ENCODE data around the gene DENND1A. TPM values are rescaled to one million over a fixed set of nuclear protein-coding genes. Genes with fewer than 3 reads are reported as not detected.
"Not testable (repeated sequence)": the region's sequence is repeated elsewhere in the genome, so short reads cannot be mapped to it uniquely, and the experiment has no call there.

DENND1A gene
- total RNA-seq, 1 donor, result 56.8 TPM

- no peak for DNase-seq (ENCODE audit: low read depth in 2 of 3, low spot score in 2 of 3)
Measured at GRCh38 chr9:123453076-123453667, 476.8 kb downstream of the DENND1A start.

- DNase-seq (ENCODE audit: low read depth in 2 of 3, low spot score in 2 of 3), result no peak
Measured at GRCh38 chr9:123450996-123451395, 478.9 kb downstream of the DENND1A start.

- DNase-seq (ENCODE audit: low read depth in 2 of 3, low spot score in 2 of 3), result no peak
Measured at GRCh38 chr9:123450098-123450770, 479.7 kb downstream of the DENND1A start.

- DNase-seq (ENCODE audit: low read depth in 2 of 3, low spot score in 2 of 3), result no peak
Measured at GRCh38 chr9:123447934-123448646, 481.8 kb downstream of the DENND1A start.

- DNase-seq (ENCODE audit: low read depth in 2 of 3, low spot score in 2 of 3), result no peak
Measured at GRCh38 chr9:123445981-123446610, 483.8 kb downstream of the DENND1A start.

GRCh38 chr9:123445116-123445515 lies 484.8 kb downstream of the DENND1A start:
- DNase-seq (ENCODE audit: low read depth in 2 of 3, low spot score in 2 of 3), result no peak

GRCh38 chr9:123441769-123442168 lies 488.2 kb downstream of the DENND1A start:
- DNase-seq (ENCODE audit: low read depth in 2 of 3, low spot score in 2 of 3), result no peak

GRCh38 chr9:123440256-123440655 lies 489.7 kb downstream of the DENND1A start:
- DNase-seq (ENCODE audit: low read depth in 2 of 3, low spot score in 2 of 3), result no peak

GRCh38 chr9:123438821-123439220 lies 491.1 kb downstream of the DENND1A start:
- no peak for DNase-seq (ENCODE audit: low read depth in 2 of 3, low spot score in 2 of 3)

- DNase-seq (ENCODE audit: low read depth in 2 of 3, low spot score in 2 of 3), result peak in 1 of 3 donors; percentile 4
Measured at GRCh38 chr9:123438321-123438720, 491.6 kb downstream of the DENND1A start.

- no peak for DNase-seq (ENCODE audit: low read depth in 2 of 3, low spot score in 2 of 3)
Measured at GRCh38 chr9:123437201-123437600, 492.7 kb downstream of the DENND1A start.

GRCh38 chr9:123435471-123435870 lies 494.5 kb downstream of the DENND1A start:
- no peak for DNase-seq (ENCODE audit: low read depth in 2 of 3, low spot score in 2 of 3)

- DNase-seq (ENCODE audit: low read depth in 2 of 3, low spot score in 2 of 3), result no peak
Measured at GRCh38 chr9:123434619-123435240, 495.2 kb downstream of the DENND1A start.

GRCh38 chr9:123432331-123433236 lies 497.3 kb downstream of the DENND1A start:
- no peak for DNase-seq (ENCODE audit: low read depth in 2 of 3, low spot score in 2 of 3)

GRCh38 chr9:123431581-123431980 lies 498.3 kb downstream of the DENND1A start:
- DNase-seq (ENCODE audit: low read depth in 2 of 3, low spot score in 2 of 3), result no peak

- DNase-seq (ENCODE audit: low read depth in 2 of 3, low spot score in 2 of 3), result not testable (repeated sequence)
Measured at GRCh38 chr9:123428450-123428849, 501.5 kb downstream of the DENND1A start.

GRCh38 chr9:123426406-123426805 lies 503.5 kb downstream of the DENND1A start:
- no peak for DNase-seq (ENCODE audit: low read depth in 2 of 3, low spot score in 2 of 3)

- no peak for DNase-seq (ENCODE audit: low read depth in 2 of 3, low spot score in 2 of 3)
Measured at GRCh38 chr9:123425836-123426365, 504.0 kb downstream of the DENND1A start.

- no peak for DNase-seq (ENCODE audit: low read depth in 2 of 3, low spot score in 2 of 3)
Measured at GRCh38 chr9:123425261-123425821, 504.6 kb downstream of the DENND1A start.
